ENCODE data around the gene FASTKD1.

- TF ChIP-seq POLR2AphosphoS5 (IDR thresholded peaks at IDR 0.05; ENCODE audit: low read depth, low read length) (no peak), POLR2A (IDR thresholded peaks at IDR 0.05; ENCODE audit: borderline replicate concordance, extremely low read depth, insufficient read depth, insufficient read length) (no peak), CTCF (IDR thresholded peaks at IDR 0.05 in 2 of 3, conservative IDR thresholded peaks at IDR 0.05 in 1 of 3; ENCODE audit: borderline replicate concordance in 1 of 3, insufficient read depth in 1 of 3, low read depth in 2 of 3, low read length in 2 of 3) (no peak)
Observed at GRCh38 chr2:169495310-169495928, 78.2 kb downstream of the FASTKD1 start.

All from HCT116 (cell line).